H1 (cell line): Measurements from ENCODE around the gene FSTL4.

Experiments
- BRCA1 ChIP-seq: IDR thresholded peaks from 2 replicates; pipeline ENCODE4 v1.6.1; 2012; ENCODE audit warnings: low read depth, low read length, improper control_type of control experiment
- CTCF ChIP-seq, 3 experiments: IDR thresholded peaks; 1 replicate in 2 of 3; 2 replicates in 1 of 3; pipeline versions ENCODE4 v1.5.1 to v1.6.1; 2011; ENCODE audit warnings: low read length in 3 of 3, mild to moderate bottlenecking in 3 of 3, inconsistent platforms in 2 of 3, low read depth in 1 of 3, moderate library complexity in 1 of 3; ENCODE audit not compliant: insufficient read depth in 1 of 3; ENCODE audit errors: control extremely low read depth in 1 of 3
- EP300 ChIP-seq, 2 experiments: IDR thresholded peaks; 1 replicate in 1 of 2; 2 replicates in 1 of 2; pipeline ENCODE4 v1.6.1; 2011 to 2012; ENCODE audit warnings: low read depth in 2 of 2, low read length in 2 of 2, mild to moderate bottlenecking in 2 of 2, borderline replicate concordance in 1 of 2, inconsistent platforms in 1 of 2, moderate library complexity in 1 of 2
- POLR2A ChIP-seq, 2 experiments: IDR thresholded peaks; 1 replicate in 1 of 2; 2 replicates in 1 of 2; pipeline ENCODE4 v1.6.1; 2011; ENCODE audit warnings: low read depth in 2 of 2, low read length in 2 of 2, mild to moderate bottlenecking in 2 of 2; ENCODE audit errors: control extremely low read depth in 1 of 2
- TF ChIP-seq, protein P1 (sequence below): IDR thresholded peaks from 2 replicates; pipeline ENCODE4 v1.6.1; 2012; ENCODE audit warnings: inconsistent platforms

DNA sequence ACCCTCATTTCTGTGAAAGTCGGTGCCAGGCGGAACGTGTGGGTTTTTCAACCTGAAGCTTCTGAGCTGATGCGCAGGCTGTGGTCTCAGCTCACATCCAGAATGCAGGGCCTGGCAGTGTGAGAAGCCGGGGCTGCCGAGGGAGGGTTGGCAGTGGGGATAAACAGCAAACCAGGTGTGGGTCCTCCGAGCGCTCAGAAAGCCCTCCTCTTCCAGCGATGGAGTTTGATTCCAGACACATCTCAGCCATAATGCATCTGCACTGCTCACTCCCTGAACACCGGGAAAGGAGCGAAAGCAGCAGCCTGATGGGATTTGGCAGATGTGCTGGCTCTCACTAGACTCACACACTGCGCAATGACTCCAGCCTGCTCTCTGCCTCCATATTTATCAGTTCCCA, 280.4 kb downstream of the FSTL4 start:
- no peak for TF ChIP-seq POLR2A (IDR thresholded peaks at IDR 0.05; ENCODE audit: control extremely low read depth in 1 of 2, low read depth in 2 of 2, low read length in 2 of 2)
- TF ChIP-seq, protein P1, sequence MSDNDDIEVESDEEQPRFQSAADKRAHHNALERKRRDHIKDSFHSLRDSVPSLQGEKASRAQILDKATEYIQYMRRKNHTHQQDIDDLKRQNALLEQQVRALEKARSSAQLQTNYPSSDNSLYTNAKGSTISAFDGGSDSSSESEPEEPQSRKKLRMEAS = no peak
- TF ChIP-seq EP300 (IDR thresholded peaks at IDR 0.05; ENCODE audit: borderline replicate concordance in 1 of 2, low read depth in 2 of 2, low read length in 2 of 2) = no peak
- TF ChIP-seq BRCA1 = no peak
- TF ChIP-seq CTCF (IDR thresholded peaks at IDR 0.05; ENCODE audit: control extremely low read depth in 1 of 3, insufficient read depth in 1 of 3, low read depth in 1 of 3, low read length in 3 of 3) = no peak
